GM19455 (cell line): ENCODE measurements around the gene PRR35.
A peak's percentile ranks its signal among the peaks of the same experiment; 100 is the strongest.

Experiments used
- ATAC-seq: cut with Tn5 transposase; IDR thresholded peaks from one replicate; pipeline ENCODE4 v1.9.1; 2021; ENCODE audit not compliant: unreplicated experiment

Gene PRR35

DNA sequence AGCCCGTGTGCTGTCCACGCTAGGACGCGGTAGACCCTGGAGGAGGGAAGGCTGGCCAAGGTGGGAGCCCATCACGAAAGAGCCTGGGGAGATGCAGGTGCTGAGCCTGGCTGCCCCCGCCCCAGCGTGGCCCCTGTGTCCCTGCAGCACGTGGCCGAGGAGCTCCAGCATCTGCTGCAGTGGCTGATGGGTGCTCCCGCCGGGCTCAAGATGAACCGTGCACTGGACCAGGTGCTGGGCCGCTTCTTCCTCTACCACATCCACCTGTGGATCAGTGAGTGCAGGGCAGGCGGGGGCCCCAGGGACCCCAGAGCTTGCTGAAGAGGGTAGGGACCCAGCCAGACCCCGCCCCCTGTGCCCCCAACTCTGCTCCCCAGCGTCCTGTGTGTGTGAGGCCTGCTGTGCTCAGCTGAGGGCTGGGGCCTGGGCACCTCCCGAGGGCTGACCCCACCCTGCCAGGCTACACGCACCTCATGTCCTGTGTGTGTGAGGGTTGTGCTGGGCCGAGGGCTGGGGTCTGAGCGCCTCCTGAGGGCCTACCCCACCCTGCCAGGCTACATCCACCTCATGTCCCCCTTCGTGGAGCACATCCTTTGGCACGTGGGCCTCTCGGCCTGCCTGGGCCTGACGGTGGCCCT is 18.2 kb downstream of the PRR35 start:
- no peak for ATAC-seq

DNA sequence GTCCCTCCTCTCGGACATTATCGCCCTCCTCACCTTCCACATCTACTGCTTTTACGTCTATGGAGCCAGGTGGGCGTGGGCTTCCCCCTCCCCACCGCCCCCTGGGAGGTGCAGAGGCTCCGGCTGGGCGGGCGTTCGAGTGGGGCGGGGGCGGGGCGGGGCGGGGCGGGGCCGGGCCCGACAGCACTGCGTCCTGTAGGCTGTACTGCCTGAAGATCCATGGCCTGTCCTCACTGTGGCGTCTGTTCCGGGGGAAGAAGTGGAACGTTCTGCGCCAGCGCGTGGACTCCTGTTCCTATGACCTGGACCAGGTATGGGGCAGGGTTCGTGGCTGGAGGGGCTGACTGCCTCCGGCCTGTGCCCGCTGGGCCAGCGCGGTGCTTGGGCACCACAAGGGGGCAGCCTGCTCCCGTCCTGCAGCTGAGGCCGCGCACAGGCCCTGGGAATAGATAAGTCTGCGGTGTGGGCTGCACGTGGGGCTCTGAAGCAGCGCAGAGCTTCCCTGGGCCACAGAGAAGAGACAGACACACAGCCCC is 18.7 kb downstream of the PRR35 start:
- no peak for ATAC-seq

DNA sequence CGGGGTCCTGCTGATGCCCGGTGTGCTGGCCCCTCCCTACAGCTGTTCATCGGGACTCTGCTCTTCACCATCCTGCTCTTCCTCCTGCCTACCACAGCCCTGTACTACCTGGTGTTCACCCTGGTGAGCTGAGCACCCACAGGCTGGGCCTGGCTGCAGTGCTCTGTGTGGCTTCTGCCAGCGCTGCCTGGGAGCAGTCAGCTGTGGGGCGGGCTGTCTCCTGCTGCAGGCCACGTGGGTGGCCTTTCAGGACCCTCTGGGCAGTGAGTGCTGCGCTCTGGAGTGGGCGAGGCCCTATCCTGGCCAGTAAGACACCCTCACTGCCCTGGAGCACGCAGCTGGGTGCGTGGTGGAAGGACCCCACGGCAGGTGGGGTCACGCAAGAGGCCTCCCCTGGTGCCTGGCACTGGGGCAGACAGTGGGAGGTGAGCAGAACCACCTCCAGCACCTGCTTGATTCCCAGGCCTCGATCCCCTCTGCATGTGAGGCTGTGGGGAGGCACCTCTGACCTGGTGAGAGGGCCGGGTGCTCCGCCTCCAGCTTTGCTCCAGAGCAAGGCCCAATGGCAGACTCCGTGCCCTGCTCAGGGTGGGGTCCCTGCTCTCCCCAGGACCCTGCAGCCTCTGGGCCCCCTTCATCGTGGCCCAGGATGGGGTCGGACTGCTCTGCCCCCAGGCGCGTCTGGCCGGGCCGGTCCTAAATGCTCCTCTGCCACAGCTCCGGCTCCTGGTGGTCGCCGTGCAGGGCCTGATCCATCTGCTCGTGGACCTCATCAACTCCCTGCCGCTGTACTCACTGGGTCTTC is 20.1 kb downstream of the PRR35 start:
- no peak for ATAC-seq

DNA sequence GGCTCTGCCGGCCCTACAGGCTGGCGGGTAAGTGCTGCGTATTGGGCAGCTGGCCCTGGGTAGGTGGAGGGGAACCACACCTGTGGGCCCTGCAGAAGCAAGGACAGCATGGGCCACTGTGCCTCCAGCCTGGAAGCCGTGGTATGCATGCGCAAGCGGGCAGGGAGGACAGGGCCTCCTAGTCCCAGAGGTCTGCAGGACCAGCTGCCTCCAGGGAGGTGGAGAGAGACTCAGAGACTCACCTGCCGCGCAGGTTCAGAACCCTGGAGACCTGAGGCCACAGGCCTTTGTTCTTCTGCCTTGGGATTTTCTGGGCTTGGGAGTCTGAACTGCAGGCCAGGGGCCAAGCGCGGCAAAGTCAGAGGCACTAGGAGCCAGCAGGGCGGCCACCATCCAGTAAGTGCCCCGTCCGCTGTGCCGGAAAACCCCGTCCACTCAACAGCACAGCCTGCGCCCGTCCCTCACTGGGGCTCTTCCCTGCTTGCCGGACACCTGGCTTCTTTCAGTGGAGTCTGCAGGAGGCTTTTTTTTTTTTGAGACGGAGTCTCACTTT is 20.8 kb downstream of the PRR35 start:
- no peak for ATAC-seq

DNA sequence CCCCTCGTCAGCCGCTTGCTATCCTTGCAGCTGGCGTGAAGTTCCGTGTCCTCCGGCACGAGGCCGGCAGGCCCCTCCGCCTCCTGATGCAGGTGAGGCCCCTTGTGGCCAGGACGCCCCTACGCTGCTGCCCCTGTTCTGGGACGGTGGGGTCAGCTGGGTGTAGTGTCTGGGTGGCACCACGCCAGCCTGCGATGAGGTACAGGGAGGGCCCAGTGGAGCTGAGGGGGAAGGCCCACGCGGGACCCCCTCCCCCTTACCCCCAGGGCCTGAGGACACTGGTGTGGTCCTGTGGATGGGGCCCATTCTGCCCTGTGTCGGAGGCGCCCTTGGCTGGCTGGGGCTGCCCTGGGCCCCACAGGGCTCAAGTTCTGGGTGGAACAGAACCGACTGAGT is 22.0 kb downstream of the PRR35 start:
- ATAC-seq: no peak

DNA sequence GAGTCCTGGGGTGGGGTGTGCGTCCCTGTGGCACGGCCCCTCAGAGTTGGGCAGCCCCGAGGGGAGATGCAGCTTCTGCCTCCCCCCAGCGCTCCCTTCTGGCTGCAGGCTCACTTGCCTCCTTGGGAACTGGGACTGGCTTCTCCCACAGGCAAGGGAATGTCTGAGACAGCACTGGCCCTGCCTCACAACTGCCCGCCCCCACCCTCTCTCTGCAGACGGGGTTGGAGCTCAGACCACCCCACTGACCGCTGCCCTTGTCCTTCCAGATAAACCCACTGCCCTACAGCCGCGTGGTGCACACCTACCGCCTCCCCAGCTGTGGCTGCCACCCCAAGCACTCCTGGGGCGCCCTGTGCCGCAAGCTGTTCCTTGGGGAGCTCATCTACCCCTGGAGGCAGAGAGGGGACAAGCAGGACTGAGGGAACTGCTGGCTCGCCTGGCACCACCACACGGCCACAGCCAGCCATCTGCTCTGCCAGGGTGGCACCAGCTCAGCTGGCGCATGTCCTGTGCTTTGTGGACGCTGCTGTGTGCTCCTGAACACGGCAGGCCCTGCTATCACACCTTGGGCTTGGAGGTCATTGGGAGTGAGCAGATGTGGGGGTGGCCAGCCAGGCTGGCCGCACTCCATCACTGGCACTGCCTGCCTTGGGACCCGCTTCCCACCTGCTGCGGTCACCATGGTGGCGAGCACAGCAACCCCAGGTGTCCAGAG is 22.6 kb downstream of the PRR35 start:
- ATAC-seq: no peak

DNA sequence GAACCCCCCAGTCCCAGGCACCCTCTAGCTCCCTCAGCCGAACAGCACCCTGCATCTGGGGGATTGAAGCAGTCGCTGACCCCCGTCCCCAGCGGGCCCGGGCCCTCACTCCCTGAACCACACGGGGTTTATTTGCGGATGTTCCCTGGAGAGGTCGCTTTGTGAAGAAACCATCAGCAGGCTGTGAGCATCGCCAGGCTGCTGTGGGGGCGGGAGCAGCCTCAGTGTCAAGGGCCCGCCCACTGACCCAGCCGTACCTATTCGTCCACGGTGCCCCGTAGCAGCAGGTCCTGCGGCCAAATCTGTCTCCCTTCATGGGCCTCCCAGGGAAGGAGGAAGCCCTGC is 23.2 kb downstream of the PRR35 start:
- ATAC-seq: no peak

DNA sequence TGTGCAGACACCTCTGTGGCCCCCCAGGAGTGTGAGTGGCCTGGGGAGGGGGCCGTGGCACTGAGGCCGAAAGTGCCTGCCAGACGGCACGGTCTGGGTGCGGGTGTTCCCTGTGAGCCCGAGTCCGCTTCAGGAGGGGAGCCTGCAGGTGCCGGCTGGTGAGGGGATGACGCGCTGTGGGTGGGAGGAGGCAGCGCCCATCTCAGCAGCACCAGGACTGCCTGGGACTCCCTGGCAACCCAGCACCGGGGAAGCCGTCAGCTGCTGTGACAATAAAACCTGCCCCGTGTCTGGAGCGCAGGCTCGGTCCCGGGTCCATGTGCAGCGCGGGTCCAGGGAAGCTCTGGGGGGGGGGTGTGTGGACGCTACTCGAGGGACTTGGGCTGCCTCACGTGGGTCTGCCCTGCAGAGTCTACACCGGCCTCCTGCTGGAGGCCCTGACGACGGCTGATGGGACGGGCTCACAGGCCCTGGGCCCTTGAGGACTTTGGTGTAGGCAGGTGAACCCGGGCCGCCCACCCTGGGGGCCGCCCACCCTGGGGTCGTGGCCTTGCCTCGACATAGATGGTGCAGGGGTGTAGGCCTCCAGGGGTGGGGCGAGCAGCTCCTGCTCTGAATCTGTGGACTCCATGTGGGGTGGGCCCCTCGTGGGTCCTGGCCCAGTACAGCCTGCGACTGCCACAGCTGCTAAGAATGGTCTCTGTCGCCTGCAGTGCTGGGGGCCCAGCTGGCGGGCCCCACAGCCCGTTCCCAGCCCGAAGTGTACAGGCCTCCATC is 23.8 kb downstream of the PRR35 start:
- no peak for ATAC-seq

DNA sequence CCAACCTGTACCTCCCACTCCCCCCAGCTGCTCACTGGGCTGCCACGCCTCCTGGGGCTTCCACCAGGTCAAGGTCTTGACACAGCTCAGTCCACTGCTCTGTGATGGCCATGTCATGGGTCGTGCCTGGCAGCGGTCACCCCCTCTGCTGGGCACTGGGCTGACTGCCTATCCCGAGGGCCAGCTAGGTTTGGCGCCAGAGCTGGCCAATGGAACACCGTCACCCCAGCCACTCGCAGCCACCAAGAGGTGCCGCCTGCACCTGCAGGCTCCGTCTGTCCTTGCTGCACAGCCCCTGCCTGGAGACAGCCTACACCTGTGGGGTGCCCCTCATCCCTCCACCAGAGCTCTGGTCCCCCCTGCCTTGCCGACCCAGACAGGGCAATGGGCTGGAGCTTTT is 25.2 kb downstream of the PRR35 start:
- no peak for ATAC-seq

DNA sequence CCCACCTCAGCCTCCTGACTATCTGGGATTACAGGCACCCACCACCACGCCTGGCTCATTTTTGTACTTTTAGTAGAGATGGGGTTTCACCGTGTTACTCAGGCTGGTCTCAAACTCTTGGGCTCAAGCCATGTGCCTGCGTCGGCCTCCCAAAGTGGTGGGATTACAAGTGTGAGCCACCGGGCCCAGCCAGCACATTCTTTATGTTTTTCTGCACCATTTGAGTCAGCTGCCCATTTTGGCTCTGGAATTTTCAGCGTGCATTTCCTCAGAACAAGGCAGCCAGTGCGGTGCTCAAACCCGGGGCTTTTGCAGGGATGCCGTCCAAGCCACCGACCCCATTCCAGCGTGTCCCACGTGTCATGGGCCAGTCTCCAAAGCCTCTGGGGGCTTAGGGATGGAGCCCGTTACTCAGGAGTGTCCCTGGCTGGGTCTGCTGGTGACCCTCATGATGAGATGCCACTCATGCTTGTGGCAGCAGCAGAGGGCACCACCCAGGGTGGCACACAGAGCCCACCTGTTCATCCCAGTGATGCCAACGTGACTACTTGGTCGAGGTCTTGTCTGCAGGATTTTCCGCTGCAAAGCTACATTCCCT is 26.0 kb downstream of the PRR35 start:
- no peak for ATAC-seq

DNA sequence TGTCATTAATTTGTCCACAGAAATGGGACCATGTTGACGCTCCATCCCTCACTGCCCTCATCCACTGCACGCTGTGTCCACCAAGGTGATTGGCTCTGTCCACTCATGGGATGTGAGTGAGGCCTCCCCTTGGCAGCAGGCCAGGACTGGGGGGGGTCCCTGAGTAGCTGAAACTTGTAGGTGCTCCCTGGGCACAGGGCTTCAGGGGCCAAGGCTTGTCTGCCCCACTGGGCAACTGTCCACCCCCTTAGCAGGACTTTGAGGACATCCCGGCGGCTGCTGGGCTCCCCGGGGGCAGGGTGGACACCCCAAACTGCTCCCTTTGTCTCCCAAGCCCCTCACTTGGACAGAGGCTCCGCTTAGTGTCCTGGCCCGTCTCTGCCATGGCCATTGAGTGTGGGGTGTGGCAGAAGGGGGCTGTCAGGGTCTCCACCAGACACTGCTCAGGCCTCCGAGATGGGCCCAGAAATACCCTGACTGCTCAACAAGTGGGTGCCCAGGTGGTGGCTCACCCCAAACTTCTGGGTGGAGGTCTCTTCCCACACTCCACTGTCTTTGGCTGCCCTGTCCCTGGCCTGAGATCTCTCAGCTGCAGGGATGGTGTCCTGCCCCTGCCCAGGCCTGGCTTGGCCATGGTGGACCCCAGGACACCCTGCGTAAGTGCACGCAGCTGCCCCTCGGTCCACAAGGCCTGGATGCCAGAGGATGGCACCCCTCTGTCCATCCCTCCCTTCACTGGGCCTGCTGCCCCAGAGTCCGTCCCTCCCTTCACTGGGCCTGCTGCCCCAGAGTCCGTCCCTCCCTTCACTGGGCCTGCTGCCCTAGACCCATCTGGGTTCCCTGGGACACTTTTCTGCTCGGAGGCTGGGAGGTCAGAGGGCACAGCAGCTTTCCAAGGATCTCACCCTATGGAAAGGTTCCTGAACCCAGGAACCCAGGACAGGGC is 26.7 kb downstream of the PRR35 start:
- no peak for ATAC-seq

DNA sequence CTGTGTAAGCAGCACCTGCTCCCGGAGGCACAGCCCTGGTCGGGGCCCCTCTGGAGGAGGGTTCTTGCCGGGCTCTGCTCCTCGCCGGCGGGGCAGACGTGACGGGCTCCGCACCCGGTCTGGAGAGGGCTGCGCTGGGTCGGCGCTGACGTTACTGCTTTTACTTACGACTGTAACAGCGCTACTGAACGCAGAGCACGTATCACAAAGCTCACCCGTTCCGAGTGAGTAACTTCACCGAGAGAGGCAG is 28.4 kb downstream of the PRR35 start:
- peak; percentile 0 for ATAC-seq

DNA sequence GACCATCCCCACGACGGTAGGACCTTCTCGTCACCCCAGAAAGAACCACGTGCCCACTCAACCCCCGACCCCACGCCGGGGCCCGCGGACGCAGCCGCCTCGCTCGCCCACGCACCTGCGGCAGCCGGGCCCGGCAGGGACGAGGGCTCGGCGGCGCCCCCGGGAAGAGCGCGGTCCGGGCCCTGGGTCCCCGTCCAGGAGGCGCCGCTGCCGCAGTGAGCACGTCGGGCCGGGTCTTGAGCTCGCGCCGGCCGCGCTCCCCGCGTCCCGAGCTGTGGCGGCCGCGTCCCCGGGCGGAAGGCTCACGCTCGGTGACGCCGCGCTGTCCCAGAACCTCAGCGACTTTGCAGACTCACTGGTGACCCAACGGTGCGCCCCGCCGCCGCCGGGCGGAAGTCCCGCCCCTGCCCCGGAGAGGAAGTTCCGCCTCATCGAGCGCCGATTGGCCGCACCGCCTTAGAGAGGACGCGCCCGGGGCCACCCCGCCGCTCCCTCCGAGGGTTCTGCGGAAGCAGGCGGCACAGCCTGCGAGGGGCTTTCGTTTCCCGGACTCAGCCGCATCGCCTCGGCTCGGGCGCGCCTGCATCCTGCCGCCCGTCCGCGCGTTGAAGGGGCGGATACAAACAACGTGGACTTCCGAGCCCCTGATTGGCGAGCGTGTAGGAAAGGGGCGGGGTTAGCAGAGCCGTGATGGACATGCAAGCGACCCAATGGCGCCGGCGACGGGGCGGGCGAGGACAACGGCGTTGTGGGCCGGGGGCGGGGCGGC is 28.9 kb downstream of the PRR35 start:
- ATAC-seq: peak; percentile 73

DNA sequence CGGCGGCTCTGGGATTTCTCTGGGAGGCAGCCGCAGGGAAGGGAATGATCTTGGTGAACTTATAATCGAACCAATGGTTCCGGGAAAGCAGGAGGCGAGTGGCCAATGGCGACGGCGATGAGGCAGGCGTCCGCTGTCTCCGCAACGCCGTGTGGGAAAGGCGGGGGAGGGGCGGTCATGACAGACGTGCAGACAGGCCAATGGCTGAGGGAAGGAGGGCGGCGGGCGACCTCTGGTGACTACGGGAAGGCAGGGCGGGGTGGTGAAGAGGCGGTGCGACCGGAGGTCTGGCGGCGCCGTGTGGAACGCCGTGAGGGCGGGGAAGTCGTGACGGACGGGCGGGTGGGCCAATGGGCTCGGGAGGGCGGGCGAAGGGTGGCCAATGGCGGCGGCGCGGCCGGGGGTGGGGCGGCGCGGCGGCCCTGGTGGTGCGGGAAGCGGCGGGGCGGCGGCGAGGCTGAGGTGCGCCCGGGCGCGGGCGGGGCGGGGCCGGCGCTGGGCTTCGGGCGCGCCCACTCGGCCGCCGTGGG is 29.5 kb downstream of the PRR35 start, which contains the start of gene RAB40C:
TSS of gene RAB40C (plus strand) at position 409 of the 530 bp plus-strand sequence. CDS start 226 bp downstream, outside the sequence.
- peak; percentile 68 for ATAC-seq

DNA sequence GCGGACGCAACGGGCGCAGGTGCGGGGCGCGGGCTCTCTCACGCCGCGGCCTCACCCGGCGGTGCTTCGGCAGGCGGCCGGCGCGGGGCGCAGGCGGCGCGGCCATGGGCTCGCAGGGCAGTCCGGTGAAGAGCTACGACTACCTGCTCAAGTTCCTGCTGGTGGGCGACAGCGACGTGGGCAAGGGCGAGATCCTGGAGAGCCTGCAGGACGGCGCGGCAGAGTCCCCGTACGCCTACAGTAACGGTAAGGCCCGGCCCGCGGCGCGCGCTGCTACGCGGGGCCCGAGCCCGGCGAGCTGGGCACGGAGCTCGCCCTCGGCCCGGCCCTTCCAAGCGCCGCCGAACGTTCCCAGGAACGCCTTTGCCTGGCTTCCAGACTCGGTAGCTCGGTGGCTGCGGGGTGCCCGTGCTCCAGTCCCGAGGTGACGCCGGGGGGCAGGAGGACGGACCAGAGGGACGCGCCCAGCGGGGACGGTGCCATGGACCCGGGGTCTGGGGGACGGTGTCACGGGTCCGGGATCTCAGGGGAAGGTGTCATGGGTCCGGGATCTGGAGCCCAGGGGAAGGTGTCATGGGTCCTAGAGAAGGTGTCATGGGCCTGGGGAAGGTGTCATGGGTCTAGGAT is 30.1 kb downstream of the PRR35 start:
- ATAC-seq: no peak

DNA sequence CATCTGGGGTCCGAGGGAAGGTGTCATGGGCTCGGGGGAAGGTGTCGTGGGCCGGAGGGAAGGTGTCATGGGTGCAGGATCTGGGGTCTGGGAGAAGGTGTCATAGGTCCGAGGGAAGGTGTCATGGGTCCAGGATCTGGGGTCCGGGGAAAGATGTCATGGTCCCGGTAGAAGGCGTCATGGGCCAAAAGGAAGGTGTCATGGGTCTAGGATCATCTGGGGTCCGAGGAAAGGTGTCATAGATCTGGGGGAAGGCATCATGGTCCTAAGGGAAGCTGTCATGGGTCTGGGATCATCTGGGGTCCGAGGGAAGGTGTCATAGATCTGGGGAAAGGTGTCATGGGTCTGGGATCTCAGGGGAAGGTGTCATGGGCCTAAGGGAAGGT is 30.6 kb downstream of the PRR35 start:
- ATAC-seq: no peak

DNA sequence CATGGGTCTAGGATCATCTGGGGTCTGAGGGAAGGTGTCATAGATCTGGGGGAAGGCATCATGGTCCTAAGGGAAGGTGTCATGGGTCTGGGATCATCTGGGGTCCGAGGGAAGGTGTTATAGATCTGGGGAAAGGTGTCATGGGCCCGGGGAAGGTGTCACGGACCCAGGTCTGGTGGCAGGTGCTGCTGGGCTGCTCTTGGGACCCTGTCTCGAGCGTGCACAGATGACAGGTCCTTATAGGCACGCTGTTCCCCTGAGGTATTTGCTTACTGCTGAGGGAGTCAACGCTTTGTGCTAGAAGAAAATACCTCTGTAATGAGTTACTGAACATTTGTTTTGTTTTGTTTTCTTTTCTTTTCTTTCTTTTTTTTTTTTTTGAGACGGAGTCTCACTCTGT is 31.0 kb downstream of the PRR35 start:
- ATAC-seq: no peak

DNA sequence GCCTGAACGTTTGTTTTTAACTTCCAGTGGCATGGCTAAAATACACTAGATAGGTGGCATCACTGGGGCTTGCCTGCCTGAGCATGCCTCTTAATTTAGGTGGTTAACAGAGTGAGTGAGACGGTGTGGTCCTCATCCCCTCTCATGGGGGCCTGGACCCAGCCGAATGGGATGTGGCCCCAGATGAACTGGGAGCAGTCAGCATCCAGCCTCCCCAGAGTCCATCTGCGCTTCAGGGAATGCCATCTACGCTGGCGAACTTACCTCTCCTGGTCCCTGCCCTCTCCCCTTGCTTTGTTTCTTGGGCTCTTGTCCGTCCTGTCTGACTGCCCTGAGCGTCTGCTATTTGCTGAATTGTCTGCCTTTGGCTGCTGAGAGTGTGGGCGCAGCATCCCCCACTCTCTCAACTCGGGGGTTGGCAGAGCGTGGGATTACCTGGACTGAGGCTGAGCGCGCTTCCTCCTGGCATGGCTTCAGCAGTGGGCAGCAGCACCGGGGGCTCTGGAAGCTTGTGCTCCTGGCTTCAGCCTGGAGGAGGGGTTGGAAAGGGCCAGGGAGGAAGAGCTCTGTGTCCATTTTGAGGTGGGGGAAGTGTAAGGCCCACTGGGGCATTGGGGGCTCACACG is 31.8 kb downstream of the PRR35 start:
- no peak for ATAC-seq
